HG03432 (cell line): ENCODE measurements around the gene UBE2G1.

Experiments
- ATAC-seq: cut with Tn5 transposase; IDR thresholded peaks from one replicate; pipeline ENCODE4 v1.9.1; 2021; ENCODE audit warnings: mild to moderate bottlenecking, moderate library complexity; ENCODE audit not compliant: unreplicated experiment

Gene UBE2G1, protein sequence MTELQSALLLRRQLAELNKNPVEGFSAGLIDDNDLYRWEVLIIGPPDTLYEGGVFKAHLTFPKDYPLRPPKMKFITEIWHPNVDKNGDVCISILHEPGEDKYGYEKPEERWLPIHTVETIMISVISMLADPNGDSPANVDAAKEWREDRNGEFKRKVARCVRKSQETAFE

GRCh38 chr17:4366327-4367063 is at the start of gene UBE2G1:
Gene UBE2G1 (minus strand): TSS chr17:4366675. CDS start chr17:4366316, 359 bp downstream.
- peak; percentile 72 for ATAC-seq

DNA sequence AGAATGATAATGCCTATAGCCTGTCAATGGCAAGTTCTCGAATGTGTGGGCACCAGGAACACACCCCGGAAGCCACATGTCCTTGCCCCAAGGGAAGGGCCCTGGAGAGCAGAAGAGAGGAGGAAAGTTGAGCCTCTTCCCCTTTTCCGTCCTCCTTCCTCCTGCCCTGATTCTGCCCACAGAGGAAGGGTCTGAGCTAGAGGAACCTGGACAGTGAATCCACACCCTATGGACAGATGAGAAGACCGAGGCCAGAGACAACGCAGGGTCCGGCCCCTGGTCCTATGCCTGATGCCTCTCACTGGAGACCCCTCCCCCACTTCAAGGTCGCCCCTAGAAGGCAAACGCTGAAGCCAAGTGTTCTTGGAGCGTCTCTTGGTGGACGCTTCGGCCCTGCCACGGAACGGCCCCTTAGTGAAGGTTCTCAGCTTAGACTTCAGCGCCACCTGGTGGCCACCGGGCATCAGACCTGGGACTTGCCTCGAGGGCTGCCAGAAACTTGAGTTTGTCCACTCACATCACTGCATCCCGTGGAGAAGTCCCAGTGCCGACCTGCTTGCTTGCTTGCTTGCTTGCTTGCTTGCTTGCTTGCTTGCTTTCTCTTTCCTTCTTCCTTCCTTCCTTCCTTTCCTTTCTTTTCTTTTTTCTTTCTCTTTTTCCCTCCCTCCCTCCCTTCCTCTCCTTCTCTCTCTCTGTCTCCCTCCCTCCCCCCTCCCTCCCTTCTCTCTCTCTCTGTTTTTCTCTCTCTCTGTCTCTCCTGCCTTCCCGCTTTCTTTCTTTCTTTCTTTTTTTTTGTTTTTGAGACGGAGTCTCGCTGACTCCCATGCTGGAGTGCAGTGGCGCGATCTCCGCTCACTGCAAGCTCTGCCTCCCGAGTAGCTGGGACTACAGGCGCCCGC is 46.7 kb upstream of the UBE2G1 start:
- peak; percentile 54 for ATAC-seq

GRCh38 chr17:4411201-4411600 is 44.7 kb upstream of the UBE2G1 start:
- no peak for ATAC-seq

DNA sequence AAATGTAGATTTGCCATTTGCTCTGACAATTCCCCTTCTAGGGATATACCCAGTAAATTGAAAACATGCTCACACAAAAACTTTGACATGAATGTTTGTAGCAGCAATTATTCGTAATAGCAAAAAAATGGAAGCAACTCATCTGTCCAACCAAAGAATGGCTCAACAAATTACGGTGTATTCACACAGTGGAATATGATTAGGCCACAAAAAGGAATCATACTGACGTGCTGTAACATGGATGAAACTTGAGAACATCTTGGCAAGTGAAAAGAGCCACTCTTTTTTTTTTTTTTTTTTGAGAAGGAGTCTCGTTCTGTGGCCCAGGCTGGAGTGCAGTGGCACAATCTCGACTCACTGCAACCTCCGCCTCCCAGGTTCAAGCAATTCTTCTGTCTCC is 43.2 kb upstream of the UBE2G1 start:
- ATAC-seq: no peak

DNA sequence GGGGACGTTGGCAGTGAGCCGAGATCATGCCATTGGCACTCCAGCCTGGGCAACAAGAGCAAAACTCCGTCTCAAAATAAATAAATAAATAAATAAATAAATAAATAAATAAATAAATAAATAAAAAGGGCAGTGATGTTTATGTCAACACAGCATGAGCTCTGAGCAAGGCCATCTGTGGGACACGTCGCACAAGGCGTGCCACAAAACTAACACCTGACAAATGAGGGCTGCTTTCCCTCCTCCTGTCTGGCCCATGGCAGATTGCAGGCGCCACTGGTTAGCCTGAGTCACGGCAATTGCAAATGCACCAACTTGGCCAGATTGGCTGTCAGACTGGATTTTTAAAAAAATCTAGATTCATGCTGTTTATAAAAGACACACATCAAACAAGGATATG is 41.4 kb upstream of the UBE2G1 start:
- no peak for ATAC-seq

DNA sequence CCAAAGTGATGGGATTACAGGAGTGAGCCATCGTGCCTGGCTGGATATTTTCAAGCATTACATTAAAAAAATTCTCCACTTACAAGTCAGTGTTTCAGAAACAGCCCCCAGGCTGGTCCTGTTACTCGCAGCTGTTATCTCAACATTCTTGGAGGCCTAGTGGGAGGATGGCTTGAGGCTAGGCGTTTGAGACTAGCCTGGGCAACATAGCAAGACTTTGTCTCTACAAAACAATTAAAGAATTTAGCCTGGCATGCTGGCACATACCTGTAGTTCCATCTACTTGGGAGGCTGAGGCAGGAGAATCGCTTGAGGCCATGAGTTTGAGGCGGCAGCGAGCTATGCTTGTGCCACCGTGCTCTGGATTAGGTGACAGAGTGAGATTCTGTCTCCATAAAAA is 40.7 kb upstream of the UBE2G1 start:
- no peak for ATAC-seq

GRCh38 chr17:4406386-4406785 is 39.9 kb upstream of the UBE2G1 start:
- no peak for ATAC-seq

GRCh38 chr17:4405699-4406098 is 39.2 kb upstream of the UBE2G1 start:
- ATAC-seq: no peak

DNA sequence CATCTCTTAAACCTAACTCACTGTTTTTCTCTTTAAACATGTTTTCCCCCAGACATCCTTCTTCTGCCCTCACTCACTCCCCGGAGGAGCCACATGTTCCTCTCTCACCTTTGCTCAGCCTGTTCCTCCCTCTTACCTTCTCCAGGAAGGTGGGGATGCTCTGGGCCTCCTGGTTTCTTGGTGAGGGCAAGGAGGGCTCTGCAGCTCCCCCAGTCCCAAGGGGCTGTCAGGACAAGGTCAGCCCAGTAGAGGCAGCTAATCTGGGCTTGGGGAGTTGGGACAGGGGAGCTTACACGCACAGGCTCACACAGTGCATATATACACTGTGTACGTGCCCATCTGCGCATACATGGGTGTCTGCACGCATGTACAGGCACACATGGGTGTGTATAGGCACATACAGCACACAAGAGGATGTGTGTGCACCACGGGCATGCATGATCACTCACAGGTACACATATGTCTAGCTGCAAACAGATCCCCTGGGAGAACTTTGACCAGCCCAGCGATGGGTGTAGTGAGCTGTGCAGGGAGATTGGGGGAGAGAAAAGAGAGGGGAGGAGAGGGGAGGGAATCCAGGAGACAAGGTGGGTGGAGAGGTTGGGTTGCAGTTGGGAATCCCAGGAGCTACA is 38.7 kb upstream of the UBE2G1 start:
- ATAC-seq: no peak

GRCh38 chr17:4397840-4398239 is 31.4 kb upstream of the UBE2G1 start:
- ATAC-seq: no peak

DNA sequence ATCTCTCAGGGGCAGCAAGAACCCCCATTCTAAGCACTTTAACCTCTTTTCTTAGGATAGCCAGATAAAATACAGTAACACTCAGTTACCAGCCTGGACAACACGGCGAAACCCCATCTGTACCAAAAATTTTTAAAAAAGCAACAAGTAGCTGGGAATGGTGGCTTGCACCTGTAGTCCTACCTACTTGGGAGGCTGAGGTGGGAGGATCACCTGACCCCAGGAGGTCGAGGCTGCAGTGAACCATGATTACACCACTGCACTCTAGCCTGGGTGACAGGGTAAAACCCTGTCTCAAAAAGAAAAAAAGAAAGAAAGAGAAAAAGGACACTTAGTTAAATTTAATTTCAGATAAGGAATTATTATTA is 28.6 kb upstream of the UBE2G1 start:
- ATAC-seq: no peak

GRCh38 chr17:4394208-4395110 is 28.0 kb upstream of the UBE2G1 start:
- ATAC-seq: no peak

GRCh38 chr17:4393806-4394205 is 27.3 kb upstream of the UBE2G1 start:
- ATAC-seq: no peak

DNA sequence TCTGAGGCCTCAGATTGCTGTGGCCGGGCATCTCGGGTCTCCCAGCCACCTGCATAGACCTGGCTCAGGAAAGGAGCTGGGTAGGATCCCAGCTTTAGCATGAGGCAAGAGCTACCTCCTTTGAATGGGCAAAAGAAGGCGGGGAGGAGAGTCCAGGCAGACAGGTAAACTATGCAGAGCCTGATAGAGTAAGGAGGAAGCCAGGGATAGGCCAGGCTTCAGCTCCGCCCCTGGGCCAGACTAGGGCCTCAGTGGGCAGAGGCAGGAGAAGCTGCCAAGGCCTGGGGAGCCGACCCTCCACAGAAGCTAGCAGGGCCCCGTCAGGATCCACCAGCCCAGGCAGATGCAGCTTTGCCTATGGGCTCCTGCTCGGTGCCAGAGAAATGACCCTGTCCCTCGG is 22.6 kb upstream of the UBE2G1 start:
- ATAC-seq: no peak

DNA sequence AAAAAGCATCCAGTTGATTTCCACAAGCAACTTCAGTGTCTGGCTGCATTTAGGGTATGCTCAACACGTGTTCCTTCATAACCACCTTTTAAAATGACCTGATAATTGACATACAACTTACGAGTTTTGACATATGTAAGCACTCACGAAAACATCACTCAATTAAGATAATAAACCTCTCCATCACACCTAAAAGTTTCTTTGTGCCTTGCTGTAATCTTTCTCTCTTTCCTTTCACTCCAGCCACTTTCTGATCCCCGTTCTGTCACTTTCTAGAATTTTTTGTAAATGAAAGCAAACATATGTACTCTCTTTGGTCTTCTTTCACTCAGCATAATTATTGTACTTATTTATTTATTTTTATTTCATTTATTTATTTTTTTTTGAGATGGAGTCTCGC is 20.7 kb upstream of the UBE2G1 start:
- no peak for ATAC-seq

GRCh38 chr17:4386406-4386805 is 19.9 kb upstream of the UBE2G1 start:
- no peak for ATAC-seq

- no peak for ATAC-seq
Measured at GRCh38 chr17:4381690-4382671, 15.5 kb upstream of the UBE2G1 start.

DNA sequence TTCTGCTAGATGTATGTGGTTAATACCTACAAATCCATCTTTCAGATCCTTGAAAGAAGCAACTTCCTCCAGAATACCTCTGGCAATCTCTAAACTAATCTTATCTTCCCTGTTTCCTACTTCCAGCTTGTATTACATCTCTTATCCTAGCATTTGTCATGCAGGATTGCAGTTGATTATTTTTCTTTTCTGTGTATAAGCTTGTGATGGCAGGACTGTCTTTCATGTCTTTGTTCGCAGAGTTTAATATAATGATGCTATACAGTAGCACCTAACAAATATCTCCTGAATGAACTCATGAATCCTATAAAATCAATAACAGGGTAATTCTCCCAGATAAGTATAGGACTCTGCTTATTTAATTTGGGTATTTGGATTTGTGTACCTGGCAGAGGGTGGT is 12.2 kb upstream of the UBE2G1 start:
- no peak for ATAC-seq

DNA sequence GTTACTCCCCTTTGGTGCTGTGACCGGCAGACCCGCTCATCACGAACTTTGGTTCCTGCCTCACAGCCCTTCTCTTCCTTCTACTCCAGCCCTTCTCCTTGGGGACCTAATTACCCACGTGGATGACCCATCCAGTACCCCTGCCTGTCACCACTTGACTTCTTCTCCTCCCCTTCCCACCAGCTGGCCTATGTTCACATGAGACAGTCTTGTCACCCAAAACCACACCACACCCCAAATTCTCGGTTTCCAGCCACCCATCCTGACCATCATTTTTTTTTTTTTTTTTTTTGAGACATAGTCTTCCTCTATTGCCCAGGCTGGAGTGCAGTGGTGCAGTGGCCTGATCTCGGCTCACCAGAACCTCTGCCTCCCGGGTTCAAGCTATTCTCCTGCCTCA is 10.8 kb upstream of the UBE2G1 start:
- ATAC-seq: peak; percentile 30
